GM23248 (cell line): ENCODE measurements around the gene NDUFV2.

Experiments used
- EZH2 ChIP-seq: fragments of 200-600 bp; sonication (generic); IDR thresholded peaks from 2 replicates; pipeline ENCODE4 v1.6.1; 2018; ENCODE audit warnings: antibody characterized with exemption, mild to moderate bottlenecking; ENCODE audit not compliant: insufficient read depth, poor library complexity, severe bottlenecking
- EZH2phosphoT487 ChIP-seq: fragments of 200-600 bp; sonication (generic); IDR thresholded peaks from 2 replicates; pipeline ENCODE4 v1.6.1; 2018; ENCODE audit warnings: antibody characterized with exemption, moderate library complexity, mild to moderate bottlenecking, low read depth; ENCODE audit not compliant: insufficient read depth

DNA sequence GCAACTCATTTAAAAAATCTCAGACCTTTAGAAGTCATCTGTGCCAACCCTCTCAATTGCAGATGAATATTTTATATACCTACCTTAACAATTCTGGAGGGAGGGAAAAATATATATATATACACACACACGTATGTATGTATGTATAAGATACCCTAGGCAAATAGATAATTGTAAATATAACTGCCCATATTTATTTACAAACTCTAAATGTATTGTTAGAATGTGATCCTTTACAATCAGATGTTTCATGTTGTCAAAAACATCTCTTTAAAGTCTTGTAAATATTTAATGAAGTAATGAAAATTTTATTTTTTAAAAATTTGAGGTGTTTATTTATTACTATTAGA is 45.7 kb downstream of the NDUFV2 start:
- no peak for TF ChIP-seq EZH2
- no peak for TF ChIP-seq EZH2phosphoT487
